ENCODE data around the gene SIRPA.

SIRPA gene

DNA sequence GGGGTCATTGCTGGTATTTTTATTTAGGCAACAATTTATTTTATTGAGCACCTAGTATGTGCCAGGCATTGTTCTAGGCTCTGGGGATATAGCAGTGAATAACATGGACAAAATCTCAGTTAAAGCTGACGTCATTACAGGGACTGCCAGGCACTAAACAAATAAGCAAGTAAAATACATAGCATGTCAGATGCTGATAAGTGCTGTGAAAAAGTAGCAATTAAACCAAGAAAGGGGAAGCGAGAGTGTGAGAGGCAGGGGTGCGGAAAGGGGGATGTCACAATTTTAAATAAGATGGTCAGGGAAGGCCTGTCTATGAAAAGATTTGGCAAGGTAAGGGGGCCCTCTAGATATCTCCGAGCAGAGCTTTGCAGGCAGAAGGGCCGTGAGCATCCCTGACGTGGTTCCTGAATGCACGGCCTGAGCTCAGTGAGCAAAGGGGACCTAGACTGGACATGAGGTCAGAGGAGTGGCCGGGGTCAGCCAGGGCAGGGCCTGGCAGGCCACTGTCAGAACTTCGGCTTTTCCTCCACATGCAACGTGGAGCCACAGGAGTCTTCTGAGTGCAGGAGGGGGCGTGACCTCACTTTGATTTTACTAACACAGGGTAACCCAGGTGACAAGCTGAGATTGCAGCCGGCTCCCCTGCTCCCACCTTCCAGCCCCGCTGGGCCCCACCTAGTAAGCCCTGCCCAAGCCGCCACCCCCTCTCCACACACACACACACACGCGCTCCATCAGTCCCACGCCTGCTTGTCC lies 24.2 kb upstream of the SIRPA start:
- no peak for DNase-seq

DNA sequence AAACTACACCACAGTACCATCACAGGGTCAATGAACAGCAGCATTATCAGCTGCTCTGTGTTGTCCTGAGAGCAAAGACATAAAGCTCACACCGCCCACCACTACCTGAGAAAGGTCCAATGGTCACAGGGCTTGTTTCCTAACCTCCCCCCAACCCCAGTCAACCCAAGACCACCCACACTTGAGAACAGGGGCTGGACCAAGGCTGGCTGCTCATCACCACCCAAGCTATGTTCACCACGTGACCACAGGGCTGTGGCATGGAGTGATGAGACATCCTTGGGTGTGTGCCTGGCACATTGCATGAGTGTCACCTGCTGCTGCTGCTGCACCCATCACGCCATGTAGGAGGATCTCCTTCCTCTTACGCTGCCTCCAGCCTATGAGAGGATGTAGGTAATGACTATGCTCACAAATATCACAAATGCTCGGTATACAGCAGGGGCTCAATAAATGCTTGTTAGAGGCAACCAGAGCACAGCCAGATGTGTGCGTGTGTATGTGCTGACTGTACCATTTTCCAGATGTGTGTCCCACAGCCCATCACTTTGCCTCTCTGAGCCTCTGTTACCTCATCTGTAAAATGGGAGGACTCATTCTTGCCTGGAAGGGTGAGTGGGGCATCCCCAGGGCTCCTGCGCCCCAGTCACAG lies 23.3 kb upstream of the SIRPA start:
- DNase-seq: no peak

DNA sequence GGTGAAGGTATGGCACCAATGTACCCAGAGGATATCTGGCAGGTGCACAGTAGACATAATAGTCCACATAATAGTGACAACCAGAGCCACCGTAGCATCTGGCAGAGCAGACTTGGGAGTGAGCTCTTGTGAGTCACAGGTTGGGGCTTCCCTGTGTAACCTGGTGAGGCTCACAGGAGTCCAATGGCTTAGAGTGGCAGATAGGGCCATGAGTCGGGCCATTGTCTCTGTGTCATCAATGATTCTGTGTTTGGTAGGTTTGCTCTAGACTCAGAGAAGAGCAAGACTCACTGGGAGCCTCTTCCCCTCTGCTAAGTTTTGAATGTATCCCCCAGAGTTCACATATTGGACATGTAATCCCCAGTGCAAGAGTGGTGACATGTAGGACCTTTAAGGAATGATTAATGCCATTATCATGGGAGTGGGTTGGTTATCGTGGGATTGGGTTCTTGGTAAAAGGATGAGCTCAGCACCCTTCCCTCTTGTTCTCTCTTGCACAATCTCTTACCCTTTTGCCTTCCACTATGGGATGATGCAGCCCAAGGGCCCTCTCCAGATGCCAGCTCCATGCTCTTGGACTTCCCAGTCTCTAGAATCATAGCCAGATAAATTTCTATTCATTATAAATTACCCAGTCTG lies 22.6 kb upstream of the SIRPA start:
- no peak for DNase-seq

DNA sequence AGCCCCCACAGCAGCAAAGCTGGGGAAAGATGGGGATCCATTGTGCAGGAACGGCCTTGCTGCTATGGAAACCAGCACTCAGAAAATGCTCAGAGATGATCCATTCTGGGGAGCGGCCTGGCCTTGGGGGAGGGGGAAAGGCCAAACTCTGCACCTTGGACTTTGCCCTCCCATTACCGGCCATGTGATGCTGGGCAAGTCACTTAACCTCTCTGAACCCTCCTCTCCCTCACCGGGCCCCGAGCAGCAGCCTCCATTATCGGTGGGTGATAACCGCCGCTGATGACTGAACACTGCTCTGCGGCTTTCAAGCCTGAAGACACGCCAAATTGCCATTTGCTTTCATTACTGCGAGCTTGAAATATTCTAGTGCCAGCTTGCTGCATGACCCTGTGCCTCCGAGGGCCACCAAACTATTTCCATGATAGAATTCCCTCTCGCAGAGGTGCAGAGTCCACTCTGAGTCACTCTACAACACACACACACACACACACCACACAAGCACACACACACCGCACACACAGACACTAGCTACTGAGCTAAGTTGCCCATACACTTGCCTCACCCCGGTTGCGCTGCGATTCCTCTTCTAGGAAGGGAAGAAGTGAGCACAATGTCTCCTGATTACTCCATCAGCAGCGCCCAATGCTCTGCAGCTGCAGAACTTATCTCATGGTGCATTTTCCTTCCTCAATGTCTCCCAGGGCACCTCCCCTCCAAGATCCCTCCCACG lies 20.6 kb upstream of the SIRPA start:
- DNase-seq: no peak

DNA sequence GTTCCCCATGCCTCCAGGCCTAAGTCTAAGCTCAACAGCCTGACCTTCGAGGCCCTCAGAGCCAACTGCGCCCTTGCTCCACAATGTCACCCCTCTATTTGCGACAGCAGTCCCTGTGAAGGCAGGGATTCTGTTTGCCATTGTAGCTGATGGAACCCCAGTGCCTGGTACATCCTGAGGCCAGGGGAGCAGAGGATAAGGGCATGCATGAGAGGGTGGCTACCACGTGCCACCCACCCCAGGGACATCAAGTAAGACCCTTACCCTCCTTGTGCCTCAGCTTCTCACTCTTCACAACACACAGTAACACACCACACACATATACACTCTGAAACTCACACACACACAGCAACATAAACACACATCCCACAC lies 20.0 kb upstream of the SIRPA start:
- no peak for DNase-seq

DNA sequence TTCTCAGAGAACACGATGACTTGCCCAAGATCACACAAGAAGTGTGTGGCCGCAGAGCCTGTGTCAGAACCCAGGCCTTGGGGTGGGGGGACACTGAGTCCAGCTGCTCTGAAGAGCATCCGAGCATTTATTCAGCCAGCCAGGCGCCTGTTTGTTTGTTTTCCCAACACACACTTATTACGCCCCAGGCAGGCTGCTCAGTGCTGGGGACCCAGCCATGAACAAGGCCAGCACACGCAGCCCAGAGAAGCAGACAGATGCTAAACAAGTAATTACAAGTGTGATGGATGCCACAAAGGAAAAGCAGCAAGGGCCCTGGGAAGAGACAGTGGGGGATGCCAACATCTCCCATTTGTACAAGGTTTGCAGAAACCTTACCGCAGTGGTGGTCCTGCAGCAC lies 19.4 kb upstream of the SIRPA start:
- no peak for DNase-seq

DNA sequence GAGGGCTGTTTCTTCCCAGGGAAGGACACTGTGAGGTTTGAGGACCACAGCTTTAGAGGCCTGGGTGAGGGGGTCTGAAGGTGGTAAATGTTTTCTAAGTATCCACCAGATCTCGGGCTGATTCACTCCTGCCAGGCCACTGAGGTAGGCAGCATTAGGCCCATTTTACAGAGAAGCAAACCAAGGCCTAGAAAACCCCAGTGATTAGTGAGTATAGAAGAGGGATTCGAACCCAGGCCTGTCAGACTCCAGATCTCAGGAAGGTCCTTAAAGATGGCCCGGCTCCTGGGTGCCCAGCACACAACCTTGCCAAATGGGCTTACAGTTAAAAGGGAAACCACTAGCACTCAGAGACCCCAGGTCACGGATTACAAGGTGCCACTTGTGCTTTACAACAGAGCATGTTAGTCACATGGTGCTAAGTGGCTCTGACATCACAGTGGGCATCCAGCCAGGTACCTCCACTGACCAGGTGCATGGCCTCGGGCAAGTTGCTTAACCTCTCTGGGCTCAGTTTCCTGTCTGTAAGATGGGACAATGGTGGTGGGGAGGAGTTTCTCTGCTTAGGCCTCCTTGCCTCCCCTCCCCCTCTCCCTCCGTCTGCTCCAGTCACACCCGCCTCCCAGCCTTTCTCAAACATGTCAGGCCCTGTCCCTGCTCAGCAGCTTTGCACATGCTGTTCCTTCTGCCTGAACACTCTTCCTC lies 18.8 kb upstream of the SIRPA start:
- no peak for DNase-seq

DNA sequence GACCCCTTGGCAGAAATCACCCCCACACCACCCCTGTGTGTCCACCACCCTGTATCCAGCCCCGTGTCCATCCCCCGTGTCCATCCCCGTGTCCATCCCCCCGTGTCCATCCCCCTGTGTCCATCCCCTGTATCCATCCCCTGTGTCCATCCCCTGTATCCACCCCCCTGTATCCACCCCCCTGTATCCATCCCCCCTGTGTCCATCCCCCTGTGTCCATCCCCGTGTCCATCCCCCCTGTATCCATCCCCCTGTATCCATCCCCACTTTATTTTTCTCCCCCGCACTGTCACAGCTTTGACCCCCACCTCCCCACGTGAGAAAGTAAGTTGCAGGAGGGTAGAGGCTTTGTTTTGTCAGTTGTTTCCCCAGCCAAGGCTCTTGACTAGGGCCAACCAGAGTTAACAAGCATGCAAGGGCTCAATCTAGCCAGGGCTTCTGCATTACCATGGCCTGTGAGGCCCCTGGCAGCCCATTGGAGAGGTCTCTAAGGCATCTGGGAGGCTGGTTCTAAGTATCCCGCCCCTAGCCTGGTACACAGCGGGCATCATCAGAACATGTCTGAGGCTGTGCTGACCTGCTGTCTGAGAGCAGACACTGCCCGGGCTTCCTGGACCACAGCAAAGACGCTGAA lies 18.1 kb upstream of the SIRPA start:
- no peak for DNase-seq

DNA sequence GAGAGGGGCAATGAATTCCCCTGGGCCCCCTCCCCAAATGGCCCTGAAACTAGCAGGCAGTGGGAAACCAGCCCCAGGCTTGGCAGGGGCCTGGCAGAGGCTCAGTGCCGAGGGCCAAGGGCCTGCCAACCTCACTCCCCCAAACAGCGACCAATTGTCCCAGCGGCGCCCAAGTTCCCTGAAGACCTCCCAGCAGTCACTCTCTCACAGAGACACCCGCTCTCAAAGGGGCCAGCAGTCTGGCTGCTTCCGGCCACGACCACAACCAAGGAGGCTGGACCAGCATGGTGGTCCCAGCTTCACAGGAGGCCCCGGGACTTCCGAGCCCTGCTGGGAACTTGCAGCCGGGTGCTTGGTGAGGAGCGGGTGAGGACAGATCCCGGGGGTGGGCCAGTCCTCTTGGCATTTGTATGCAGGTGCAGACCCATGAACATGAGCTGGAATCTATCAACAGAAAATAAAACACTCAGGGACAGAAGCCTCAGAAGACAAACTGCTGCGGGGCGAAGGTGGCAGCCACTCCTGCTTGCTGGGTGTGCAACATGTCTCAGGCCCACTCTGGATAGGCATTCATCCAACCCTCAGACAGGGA lies 17.5 kb upstream of the SIRPA start:
- no peak for DNase-seq

DNA sequence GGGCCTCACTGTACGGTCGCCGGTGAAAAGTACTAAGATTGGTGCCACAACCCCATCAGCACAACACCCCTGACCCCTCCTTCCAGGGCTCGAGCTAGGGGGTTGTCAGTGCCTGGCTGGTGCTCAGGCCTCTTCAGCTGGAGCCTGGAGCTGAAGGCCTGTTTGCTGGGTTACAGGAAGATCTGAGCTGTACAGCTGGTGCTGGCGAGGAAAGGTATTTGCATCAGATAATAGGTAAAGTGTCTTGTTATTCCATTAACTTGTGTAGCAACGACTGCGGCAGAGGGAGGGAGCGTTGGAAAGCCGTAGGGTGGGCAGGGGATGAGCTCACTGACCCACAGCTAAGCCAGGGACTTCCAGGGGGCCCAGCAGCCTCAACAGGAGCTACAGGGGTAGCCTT lies 15.8 kb upstream of the SIRPA start:
- DNase-seq: no peak

DNA sequence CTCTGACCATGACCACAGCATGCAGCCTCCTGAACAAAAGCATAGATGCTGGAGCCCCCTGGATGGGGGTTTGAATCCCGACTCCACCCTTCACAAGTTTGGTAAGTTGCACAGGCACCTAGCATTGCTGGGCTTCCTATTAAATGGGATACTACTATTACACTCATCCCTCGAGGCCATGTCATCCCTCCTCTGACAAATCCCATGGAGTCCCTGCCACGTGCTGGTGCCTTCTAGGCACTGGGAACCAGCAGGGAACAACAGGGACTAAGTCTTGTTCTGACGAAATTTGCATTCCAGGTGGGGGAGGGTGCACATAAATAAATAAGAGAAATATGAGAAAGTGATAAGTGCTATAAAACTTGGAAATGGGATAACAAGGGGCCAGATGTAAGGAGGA lies 15.3 kb upstream of the SIRPA start:
- no peak for DNase-seq

DNA sequence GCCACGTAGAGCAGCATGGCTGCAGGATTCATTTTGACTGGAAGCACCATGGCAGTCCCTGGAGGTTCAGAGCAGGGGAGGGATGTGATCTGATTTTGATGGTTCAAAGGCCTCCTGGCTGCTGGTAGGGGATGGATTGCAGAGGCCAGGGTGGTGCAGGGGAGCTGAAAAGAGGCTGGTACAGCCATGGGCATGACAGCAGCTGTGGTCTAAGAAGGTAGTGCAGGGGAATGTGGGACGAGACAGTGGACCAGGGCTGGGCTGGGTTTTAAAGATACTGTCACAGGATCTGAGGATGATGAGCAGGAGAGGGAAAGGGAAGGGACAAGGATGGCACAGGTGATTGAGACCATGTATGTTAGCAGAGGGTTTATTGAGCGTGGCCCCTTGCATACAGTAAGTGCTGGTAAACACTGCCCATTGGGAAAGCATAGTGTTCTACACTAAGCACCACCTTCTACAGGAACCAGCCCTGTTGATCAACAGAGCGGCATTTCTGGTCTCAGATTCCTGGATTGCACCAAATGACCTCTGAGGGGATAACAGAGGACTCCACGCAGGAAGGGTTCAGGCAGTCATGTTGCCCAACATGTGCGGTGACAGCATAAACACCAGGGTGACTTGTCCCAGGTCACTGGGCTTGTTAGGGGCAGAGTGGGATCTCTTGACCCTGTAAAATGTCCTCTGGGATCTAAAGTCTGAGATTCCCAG lies 14.5 kb upstream of the SIRPA start:
- DNase-seq: no peak

DNA sequence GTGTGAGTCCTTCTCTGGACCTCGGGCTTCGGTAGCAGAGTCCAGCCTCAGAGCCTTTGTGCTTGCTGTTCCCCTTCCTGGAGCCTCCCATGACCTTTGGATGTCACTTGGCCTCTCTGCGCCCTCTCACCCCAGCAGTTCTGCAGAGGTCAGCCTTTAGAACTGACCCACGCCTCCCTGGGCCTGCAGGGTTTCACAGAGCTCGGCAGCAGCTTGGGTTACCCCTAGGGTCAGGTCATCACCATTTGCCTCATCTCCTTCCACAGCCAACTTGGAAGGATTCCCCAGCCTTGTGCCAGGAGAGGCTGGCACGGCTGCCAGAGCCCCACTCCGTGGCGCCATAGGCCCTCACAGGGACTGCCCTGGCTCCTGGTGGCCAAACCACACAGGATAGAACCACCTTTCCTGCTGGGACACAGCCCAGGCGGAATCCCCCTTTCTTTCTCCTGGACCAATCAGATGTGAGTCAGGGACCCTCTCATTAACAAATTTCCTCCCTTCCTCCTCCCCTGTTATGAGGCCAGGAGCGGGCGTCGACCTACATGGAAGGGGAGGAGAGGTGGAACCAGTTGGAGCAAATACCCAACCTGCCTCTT lies 13.9 kb upstream of the SIRPA start:
- DNase-seq: no peak

DNA sequence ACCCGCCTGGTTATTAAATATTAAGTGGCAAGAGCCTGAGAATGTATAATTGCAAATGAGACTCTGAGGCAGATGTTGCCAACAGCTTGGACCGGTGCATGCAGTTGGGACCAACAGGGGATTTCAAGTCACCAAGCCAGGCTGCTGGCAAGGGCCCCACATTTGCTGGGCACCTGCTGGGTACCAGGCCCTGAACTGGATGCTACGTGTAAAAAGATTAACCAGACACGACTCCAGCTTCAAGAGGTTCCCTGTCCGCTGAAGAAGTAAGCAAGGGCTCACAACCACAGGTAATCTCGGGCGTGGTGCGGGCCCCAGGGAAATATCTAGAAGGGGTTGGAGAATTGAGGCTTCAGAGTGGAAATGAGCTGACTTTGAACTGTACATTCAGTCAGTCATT lies 13.2 kb upstream of the SIRPA start:
- DNase-seq: peak; percentile 6

DNA sequence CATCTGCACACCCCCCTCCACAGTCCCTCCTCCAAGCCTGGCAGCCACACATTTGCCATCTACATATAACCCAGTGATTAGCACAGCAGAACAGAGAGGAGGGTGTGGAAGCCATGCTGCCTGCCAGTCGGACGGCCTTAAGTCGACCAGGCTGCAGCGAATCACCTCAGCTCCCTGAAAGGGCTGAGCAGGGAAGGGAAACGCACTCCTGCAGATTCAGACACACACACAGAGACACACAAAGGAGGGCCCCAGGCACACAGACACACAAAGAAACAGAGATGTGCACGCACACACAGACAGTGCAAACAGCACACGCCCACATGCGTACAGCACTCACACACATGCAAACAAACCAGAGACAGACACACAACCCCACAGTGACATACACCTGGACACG lies 11.2 kb upstream of the SIRPA start:
- DNase-seq: no peak

DNA sequence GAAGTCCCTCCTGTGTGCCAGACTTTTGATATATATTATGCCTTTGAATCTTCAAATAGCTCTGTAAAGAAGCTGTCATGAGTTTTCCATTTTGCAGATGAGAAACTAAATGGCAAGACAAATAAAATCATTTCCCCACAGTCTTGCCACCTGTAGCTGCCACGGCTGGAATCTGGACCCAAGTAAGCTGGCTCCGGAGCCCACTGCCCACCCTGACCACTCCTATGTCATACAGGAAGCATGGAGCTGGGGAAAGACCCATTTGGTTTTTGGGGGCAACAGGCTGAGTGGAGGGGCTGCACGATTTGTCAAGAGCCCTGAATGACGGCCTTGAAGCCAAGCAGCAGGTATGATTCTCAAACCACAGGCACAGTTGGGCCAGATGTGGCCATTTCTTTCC lies 10.0 kb upstream of the SIRPA start:
- DNase-seq: no peak

DNA sequence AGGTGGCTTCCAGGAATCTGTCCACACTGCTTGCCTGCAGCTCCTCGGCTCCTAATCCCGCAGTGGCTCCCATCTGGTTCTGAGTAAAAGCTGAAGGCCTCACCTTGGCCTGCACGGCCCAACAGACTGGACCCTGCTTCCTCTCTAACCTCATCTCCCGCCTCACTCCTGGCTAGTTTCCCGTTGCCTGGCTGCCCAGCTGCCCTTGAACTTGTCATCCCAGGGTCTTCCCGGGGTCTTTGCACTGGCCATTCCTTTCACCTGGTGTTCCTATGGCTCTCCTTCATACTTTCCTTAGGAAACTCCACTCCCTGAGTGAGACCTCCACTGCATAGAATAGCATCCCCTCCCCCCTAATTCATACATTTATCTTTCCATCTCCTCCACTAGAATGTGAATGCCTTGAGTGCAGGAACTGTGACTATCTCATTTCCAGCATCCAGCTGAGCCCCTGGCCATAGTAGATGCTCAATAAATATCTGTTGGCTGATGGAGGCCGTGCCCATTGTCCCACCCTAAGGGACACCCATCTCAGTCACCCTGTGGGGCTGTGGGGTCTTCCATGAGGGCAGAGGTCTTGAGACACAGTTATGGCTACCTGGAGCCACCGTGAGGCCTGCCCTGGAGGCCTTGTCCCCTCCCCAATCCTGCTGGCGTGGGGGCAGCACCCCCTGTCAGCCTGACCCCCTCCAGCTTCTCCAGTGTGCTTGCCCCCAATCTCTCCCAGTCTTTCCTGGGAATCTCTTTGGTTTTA lies 9.1 kb upstream of the SIRPA start:
- DNase-seq: no peak

DNA sequence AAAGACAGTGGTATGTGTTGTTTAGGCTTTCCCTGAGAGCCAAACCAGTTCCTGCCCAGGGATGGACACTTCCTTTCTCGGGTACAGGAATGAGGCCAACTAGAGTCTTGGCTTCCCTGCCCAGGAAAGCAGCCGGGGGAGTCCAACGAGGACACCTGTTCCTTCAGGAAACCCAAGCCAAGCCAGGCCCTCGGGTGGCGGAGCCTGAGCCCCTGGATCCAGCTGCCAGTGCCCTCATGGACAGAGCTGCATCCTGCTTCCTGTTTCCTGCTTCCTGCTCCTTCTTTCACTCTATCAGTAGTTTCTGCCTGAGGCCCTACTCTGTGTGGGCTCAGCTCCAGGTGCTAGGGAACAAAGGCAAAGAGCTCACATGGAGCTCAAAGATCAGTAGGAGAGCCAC lies 7.9 kb upstream of the SIRPA start:
- DNase-seq: no peak

DNA sequence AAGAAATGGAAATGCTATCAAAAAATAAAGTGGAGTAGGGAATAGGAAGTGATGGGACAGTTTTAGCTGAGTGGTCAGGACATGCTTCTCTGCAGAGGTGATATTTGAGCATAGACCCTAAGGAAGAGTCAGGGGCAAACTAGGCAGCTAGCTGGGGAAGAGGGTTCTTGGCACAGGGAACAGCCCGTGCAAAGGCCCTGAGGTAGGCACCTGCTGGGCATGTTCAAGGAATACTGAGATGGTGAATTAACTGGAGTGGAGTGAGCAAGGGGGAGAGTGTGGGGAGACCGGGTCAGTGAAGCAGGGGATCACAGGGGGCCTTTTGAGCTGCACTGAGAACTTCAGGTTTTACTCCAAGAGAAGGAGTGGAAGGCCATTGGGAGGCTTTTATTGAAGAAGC lies 7.5 kb upstream of the SIRPA start:
- no peak for DNase-seq

DNA sequence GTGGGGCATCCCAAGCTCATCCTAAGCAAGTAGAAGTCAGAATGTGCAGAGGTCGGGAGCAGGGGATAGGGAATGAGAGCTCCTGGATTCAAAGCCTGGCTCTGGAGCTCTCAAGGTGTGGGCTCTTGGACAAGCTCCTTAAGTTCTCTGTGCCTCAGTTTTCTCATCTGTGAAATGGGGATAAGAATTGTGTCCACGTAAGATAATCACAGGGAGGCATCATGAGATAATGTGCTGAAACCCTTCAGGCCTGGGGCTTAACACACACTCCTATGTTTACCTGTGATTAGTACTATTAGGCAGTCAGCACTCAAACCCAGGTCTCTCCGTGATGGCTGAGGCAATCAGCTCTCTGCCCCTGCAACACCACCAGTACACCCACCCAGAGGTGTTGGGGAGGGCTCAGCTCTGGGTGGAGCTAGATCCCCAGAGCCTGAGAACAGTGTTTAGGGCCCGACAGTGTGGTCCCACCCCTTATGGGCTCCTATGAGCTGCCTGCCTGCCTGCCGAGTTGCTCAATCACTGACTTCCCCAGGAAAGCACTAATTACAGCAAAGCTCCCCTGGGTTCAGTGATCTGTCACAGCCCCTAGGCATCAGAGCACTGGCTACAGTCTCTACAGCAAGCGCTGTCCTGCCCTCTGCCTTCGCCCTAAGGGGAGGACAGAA lies 6.3 kb upstream of the SIRPA start:
- no peak for DNase-seq

Data from DMS 273 treated with DMSO at 0.1 percent for 48 hours (cell line).